IPS-NIHi7 (cell line): ENCODE results near the gene JPH3.

Source experiments
- DNase-seq: peaks from one replicate; pipeline ENCODE4 v3.0.0; 2012; ENCODE audit warnings: mixed read lengths; ENCODE audit errors: extremely low spot score

Gene JPH3

DNA sequence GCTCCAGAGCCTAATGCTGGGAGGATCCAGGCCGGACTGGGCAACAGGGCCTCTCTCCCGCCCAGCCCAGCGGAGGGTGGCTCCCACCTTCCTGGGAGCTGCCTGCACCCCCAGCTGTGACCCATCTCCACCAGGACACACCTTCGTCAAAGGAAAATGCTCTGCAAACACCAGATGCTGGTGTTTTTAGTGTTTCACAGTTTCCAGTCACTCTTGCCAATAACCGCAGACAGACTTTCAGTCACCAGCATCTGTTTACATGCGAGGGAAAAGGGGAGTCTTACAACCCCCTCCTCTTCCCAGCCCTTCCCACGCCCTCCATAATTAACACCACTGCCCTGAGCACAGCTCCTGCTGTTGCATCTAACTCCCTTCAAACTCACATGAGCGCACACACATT is 138.1 kb downstream of the JPH3 start:
- DNase-seq = no peak

DNA sequence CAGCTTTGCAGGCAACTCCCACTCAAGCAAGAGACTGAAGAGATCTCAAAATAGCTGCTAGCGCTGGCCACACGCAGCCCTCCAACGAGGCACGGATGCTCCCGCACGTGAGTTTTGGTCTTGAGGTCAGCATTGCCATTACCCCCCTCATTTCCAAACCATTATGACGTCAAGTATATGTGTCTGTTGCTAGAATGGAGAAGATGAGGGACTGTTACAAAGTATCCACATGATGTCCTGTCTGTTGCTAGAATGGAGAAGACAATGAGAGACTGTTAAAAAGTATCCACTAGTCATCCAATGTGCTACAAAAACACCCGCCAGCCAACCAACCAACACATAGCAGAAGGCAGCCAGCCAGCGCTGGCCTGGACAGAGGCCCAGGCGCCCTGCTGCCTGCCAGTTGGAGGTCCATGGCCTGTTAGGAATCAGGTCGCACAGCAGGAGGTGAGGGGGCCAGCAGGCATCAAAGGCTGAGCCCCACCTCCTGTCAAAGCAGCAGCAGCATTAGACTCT is 138.7 kb downstream of the JPH3 start:
- no peak for DNase-seq

DNA sequence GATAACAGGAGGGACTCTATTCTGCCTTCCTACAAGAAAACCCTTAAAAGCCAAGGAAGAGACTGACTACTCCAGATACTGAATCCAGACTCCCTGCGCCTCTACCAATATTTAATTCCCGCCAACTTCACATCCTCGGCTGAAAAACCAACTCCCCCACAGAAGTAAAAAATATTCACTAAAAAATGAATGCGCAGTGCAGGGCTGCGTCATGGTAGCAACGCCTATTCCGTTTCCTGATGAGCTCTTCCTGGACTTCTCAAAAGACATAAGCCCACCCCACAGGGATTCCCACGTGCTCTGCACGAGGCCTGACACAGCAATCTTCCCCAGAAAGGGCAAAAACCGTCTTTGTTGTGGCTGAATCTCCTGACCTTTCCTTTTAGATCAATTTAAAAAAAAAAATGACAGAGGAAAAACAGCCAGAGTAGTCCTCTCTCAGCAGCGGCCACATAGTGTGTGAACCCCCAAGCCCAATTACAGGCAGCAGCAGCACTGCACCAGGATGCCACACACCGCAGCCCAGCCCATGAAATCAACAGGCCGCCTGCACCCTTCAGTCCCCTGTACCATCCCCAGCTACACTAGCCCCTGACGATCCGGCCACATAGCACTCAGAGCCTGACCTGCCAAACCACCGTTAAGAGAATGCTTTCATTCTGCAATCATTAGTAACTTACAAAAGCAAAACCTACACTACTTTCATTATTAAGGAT is 139.6 kb downstream of the JPH3 start:
- no peak for DNase-seq

DNA sequence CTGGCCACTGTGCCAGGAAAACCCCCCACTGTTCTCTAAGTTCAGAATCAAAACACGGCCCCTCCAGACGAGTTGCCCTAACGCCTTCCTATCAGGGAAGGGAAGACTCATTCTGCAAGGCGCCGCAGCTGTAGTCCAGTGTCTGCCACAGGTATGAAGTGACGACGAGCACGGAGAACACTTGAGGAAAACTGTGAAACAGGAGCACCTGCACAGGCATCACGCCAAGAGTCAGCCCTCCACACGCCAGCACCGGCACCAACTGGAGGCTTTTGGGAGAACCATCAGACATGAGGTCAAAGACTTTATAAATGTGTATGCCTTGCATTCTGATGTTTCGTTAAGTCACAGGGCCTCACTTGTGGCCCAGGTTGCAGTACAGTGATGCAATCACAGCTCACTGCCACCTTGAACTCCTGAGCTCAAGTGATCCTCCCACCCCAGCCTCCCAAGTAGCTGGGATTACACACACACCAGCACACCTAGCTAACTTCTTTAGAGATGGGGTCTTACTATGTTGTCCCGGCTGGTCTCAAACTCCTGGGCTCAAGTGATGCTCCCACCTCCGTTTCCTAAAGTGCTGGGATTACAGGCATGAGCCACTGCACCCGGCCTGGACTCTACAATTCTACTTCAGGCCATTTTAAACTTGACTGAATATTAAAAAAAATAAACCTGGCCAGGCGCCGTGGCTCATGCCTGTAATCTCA is 140.6 kb downstream of the JPH3 start:
- DNase-seq = no peak

DNA sequence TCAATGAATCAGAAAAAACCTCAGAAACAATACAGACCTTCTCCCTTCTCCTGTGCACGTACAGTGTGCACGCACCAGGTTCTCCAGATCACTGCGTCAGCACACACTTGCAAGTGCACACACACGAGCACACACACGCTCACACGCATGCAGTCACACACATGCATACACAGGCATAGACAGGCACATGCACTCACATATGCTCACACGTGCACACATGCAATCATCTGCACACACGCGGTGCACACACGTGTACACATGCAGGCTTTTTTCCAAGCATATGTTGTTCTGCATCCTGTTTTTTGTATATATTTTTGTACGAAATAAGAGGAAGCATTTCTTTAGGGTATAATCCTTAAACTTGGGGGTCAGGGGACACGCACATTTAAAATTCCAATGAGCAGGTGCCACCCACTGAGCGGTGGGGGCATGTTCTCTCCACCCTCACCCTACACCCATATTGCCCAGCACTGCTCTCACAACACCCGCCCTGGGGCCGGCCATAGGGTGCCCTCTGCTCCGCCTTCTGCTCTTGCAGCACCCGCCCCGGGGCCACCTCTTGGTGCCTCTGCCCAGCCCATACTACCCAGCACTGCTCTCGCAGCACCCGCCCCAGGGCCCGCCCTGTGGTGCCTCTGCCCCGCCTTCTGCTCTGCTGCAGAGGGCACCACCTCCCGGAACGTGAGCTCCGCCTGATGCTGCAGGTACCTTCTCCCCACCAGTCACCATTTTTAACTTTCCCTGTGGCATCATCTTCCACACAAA is 142.6 kb downstream of the JPH3 start:
- no peak for DNase-seq

DNA sequence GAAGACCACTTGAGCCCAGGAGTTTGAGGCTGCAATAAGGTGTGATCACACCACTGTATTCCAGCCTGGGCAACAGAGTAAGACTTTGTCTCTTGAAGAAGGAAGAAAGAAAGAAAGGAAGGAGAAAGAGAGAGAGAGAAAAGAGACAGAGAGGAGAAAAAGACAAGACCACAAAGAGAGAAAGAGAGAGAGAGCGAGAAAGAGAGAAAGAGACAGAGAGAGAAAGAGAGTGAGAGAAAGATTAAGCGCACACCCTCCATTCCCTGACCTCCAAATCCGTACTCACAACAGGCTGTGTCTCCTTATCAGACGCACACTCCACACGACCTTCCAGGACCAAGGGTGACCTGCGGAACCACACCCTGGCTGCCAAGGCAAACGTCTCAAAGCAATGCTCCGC is 143.9 kb downstream of the JPH3 start:
- DNase-seq = no peak
